Measurements from ENCODE around the gene MBIP.

Gene MBIP

GRCh38 chr14:36300337-36300736 lies 20.1 kb downstream of the MBIP start:
- ATAC-seq = no peak
- TF ChIP-seq ZFP3 (CRISPR knock-in tag; IDR thresholded peaks at IDR 0.05) = no peak
- no peak for TF ChIP-seq TOX (CRISPR knock-in tag; IDR thresholded peaks at IDR 0.05; ENCODE audit: borderline replicate concordance)
- TF ChIP-seq ISL1 (CRISPR knock-in tag; IDR thresholded peaks at IDR 0.05) = no peak
- TF ChIP-seq TCF4 (CRISPR knock-in tag; IDR thresholded peaks at IDR 0.05; ENCODE audit: borderline replicate concordance) = no peak
- TF ChIP-seq ZNF565 (CRISPR knock-in tag; conservative IDR thresholded peaks at IDR 0.05; ENCODE audit: low read depth) = no peak
- TF ChIP-seq ZNF8 (CRISPR knock-in tag; IDR thresholded peaks at IDR 0.05) = no peak
- TF ChIP-seq CREB5 (CRISPR knock-in tag; IDR thresholded peaks at IDR 0.05; ENCODE audit: low read depth) = no peak
- TF ChIP-seq BACH2 (CRISPR knock-in tag; IDR thresholded peaks at IDR 0.05; ENCODE audit: borderline replicate concordance) = no peak
- no peak for TF ChIP-seq GLIS3 (CRISPR knock-in tag; IDR thresholded peaks at IDR 0.05)
- TF ChIP-seq ZFP30 (CRISPR knock-in tag; IDR thresholded peaks at IDR 0.05) = no peak
- TF ChIP-seq PATZ1 (CRISPR knock-in tag; IDR thresholded peaks at IDR 0.05; ENCODE audit: borderline replicate concordance) = no peak
- TF ChIP-seq PPARA (CRISPR knock-in tag; IDR thresholded peaks at IDR 0.05; ENCODE audit: borderline replicate concordance) = no peak
- no peak for TF ChIP-seq SNAI2 (CRISPR knock-in tag; IDR thresholded peaks at IDR 0.05)
- TF ChIP-seq OSR1 (CRISPR knock-in tag; IDR thresholded peaks at IDR 0.05) = no peak
- no peak for TF ChIP-seq RARB (CRISPR knock-in tag; IDR thresholded peaks at IDR 0.05)
- TF ChIP-seq ESRRG (CRISPR knock-in tag; IDR thresholded peaks at IDR 0.05) = no peak
- TF ChIP-seq CSRNP3 (CRISPR knock-in tag; IDR thresholded peaks at IDR 0.05) = no peak
- TF ChIP-seq ZNF70 (CRISPR knock-in tag; IDR thresholded peaks at IDR 0.05) = no peak
- no peak for TF ChIP-seq POU6F1 (CRISPR knock-in tag; IDR thresholded peaks at IDR 0.05; ENCODE audit: borderline replicate concordance, low read depth)
- no peak for TF ChIP-seq TSHZ2 (CRISPR knock-in tag; IDR thresholded peaks at IDR 0.05)

GRCh38 chr14:36295642-36296627 lies 24.5 kb downstream of the MBIP start:
- no peak for ATAC-seq
- TF ChIP-seq ZFP3 (CRISPR knock-in tag; IDR thresholded peaks at IDR 0.05) (no peak), ZNF565 (CRISPR knock-in tag; conservative IDR thresholded peaks at IDR 0.05; ENCODE audit: low read depth) (no peak), TOX (CRISPR knock-in tag; IDR thresholded peaks at IDR 0.05; ENCODE audit: borderline replicate concordance) (no peak), CSDC2 (CRISPR knock-in tag; IDR thresholded peaks at IDR 0.05) (no peak), PATZ1 (CRISPR knock-in tag; IDR thresholded peaks at IDR 0.05; ENCODE audit: borderline replicate concordance) (no peak), SNAI2 (CRISPR knock-in tag; IDR thresholded peaks at IDR 0.05) (no peak), ZNF8 (CRISPR knock-in tag; IDR thresholded peaks at IDR 0.05) (no peak), ZFP30 (CRISPR knock-in tag; IDR thresholded peaks at IDR 0.05) (no peak), GLIS3 (CRISPR knock-in tag; IDR thresholded peaks at IDR 0.05) (no peak), BACH2 (CRISPR knock-in tag; IDR thresholded peaks at IDR 0.05; ENCODE audit: borderline replicate concordance) (no peak), TCF4 (CRISPR knock-in tag; IDR thresholded peaks at IDR 0.05; ENCODE audit: borderline replicate concordance) (no peak), CREB5 (CRISPR knock-in tag; IDR thresholded peaks at IDR 0.05; ENCODE audit: low read depth) (no peak), PPARA (CRISPR knock-in tag; IDR thresholded peaks at IDR 0.05; ENCODE audit: borderline replicate concordance) (no peak)
